CD4-positive, alpha-beta memory T cell (primary cell): Measurements from ENCODE around the gene BRD7. TPM values are rescaled to one million over a fixed set of nuclear protein-coding genes. Genes with fewer than 3 reads are reported as not detected.
"Not testable (repeated sequence)": the region's sequence is repeated elsewhere in the genome, so short reads cannot be mapped to it uniquely, and the experiment has no call there.

Source experiments
- CTCF ChIA-PET: fragments of 350-600 bp; sonication (Branson Sonifier 250); formaldehyde crosslinking; loops from one replicate; lab custom pipeline; 2021; ENCODE audit warnings: inconsistent platforms; ENCODE audit not compliant: partially characterized antibody; lab: Charles Lee
- POLR2A ChIA-PET: fragments of 350-600 bp; sonication (Branson Sonifier 250); formaldehyde crosslinking; loops from one replicate; lab custom pipeline; 2021; ENCODE audit not compliant: partially characterized antibody; lab: Charles Lee
- DNase-seq, 5 donors: peaks; one replicate each; pipeline versions ENCODE4 v3.0.0 to v3.0.0-alpha.2; 2020 to 2022; ENCODE audit warnings: mixed read lengths in 1 of 5
- H3K27ac ChIP-seq: one replicate; pipeline ENCODE4 v1.7.0; 2013; ENCODE audit warnings: low read depth, low read length
- H3K27me3 ChIP-seq: 2 replicates; pipeline ENCODE4 v1.7.0; 2013; ENCODE audit warnings: mild to moderate bottlenecking, low read length, moderate library complexity; ENCODE audit not compliant: insufficient read depth
- H3K36me3 ChIP-seq: 2 replicates; pipeline ENCODE4 v1.7.0; 2013; ENCODE audit warnings: mild to moderate bottlenecking, low read length, moderate library complexity; ENCODE audit not compliant: insufficient read depth
- H3K4me1 ChIP-seq: 2 replicates; pipeline ENCODE4 v1.7.0; 2013; ENCODE audit warnings: mild to moderate bottlenecking, low read length, moderate library complexity; ENCODE audit not compliant: insufficient read depth
- H3K4me3 ChIP-seq, 2 donors: one replicate each; pipeline ENCODE4 v1.7.0; 2013; ENCODE audit warnings: low read length in 2 of 2, mild to moderate bottlenecking in 1 of 2
- H3K9me3 ChIP-seq, 2 donors: one replicate each; pipeline ENCODE4 v1.7.0; 2013; ENCODE audit warnings: low read length in 2 of 2, control low read depth in 1 of 2; ENCODE audit not compliant: control insufficient read depth in 1 of 2
- H3K27ac Mint-ChIP-seq, 7 donors: one replicate each; pipeline ENCODE4 v1.8.0; 2020 to 2021; ENCODE audit warnings: mixed read lengths in 7 of 7, mild to moderate bottlenecking in 6 of 7, inconsistent platforms in 3 of 7, moderate library complexity in 3 of 7
- H3K27me3 Mint-ChIP-seq, 2 donors: one replicate each; pipeline ENCODE4 v1.8.0; 2020 to 2021; ENCODE audit warnings: mixed read lengths in 2 of 2
- H3K36me3 Mint-ChIP-seq, 2 donors: one replicate each; pipeline ENCODE4 v1.8.0; 2020 to 2021; ENCODE audit warnings: mixed read lengths in 2 of 2, inconsistent platforms in 1 of 2, mild to moderate bottlenecking in 1 of 2
- H3K4me1 Mint-ChIP-seq, 4 donors: one replicate each; pipeline ENCODE4 v1.8.0; 2020 to 2021; ENCODE audit warnings: mixed read lengths in 4 of 4, mild to moderate bottlenecking in 1 of 4
- H3K4me3 Mint-ChIP-seq, 8 donors: one replicate each; pipeline ENCODE4 v1.8.0; 2020 to 2021; ENCODE audit warnings: mixed read lengths in 8 of 8, mild to moderate bottlenecking in 7 of 8, moderate library complexity in 6 of 8, inconsistent platforms in 3 of 8
- H3K9me3 Mint-ChIP-seq, 8 donors: one replicate each; pipeline ENCODE4 v1.8.0; 2020 to 2021; ENCODE audit warnings: mixed read lengths in 8 of 8, mild to moderate bottlenecking in 5 of 8, inconsistent platforms in 3 of 8, moderate library complexity in 1 of 8
- intact Hi-C: fragments of 100-400 bp; cut with micrococcal nuclease; formaldehyde crosslinking; loops from one replicate; pipeline ENCODE4 v1.15.1; 2023
- polyA plus RNA-seq, 2 donors: library from polyadenylated mRNA; unstranded; fragments of 300-500 nt; fragmentation: Illumina TruSeq; gene quantifications; one replicate each; pipeline ENCODE4 v1.2.3, GENCODE V29; 2021
- total RNA-seq, 2 experiments: library from RNA; stranded (reverse); gene quantifications; one replicate each; pipeline ENCODE4 v1.2.3, GENCODE V29; 2021

The BRD7 gene
- total and polyA plus RNA-seq, 4 experiments from 2014 or later = 18.1 to 97.7 (median 77.0) TPM

- Histone ChIP-seq H3K27me3 (no peaks in the 10 kb centered on the region), H3K27ac (no peak overlapping the region), H3K4me3 (no peak overlapping the region), H3K36me3 (peaks cover 27% of the 10 kb centered on the region), H3K9me3 (no peaks in the 10 kb centered on the region), H3K4me1 (peaks cover 3% of the 10 kb centered on the region)
- Mint-ChIP-seq H3K27me3 (no peaks in the 10 kb centered on the region), H3K36me3 (peaks cover 16 to 58% of the 10 kb centered on the region in 2 donors), H3K4me1 (peaks cover 10 to 36% (median 23%) of the 10 kb centered on the region in 4 donors), H3K9me3 (no peaks in the 10 kb centered on the region), H3K27ac (peak overlapping the region in 6 of 7 donors; percentile 0 to 89 (median 41)), H3K4me3 (no peak overlapping the region)
- ChIA-PET POLR2A (interaction anchor here (0.8 to 14.4 kb wide), 13 partner anchors 13 to 451 kb away, joined by 3 to 297 read pairs (median 5); no protein-coding TSS in a partner anchor), CTCF (interaction anchor here (0.8 to 16.6 kb wide), 22 partner anchors 9 to 452 kb away, joined by 3 to 628 read pairs (median 7); partner anchors contain the start of genes ADCY7 and CNEP1R1)
- DNase-seq = peak in 4 of 5 donors; percentile 42 to 61 (median 54)
- intact Hi-C loops = loop anchor here (1.0 kb wide), 4 partner anchors 16 to 141 kb away; no protein-coding TSS in a partner anchor
These were observed 13.9 kb downstream of the BRD7 start for GRCh38 chr16:50354629-50355456.

- DNase-seq = no peak
- H3K4me1 Mint-ChIP-seq = peaks cover 4 to 28% (median 17%) of the 10 kb centered on the region in 4 donors
- Histone ChIP-seq H3K36me3 (peaks cover 31% of the 10 kb centered on the region), H3K4me1 (no peaks in the 10 kb centered on the region), H3K27ac (no peak overlapping the region), H3K4me3 (no peak overlapping the region), H3K27me3 (no peaks in the 10 kb centered on the region), H3K9me3 (no peaks in the 10 kb centered on the region)
- H3K4me3 Mint-ChIP-seq = no peak overlapping the region
- H3K27ac Mint-ChIP-seq = peak overlapping the region in 2 of 7 donors; percentile 8 to 55
- POLR2A ChIA-PET = interaction anchor here (0.8 to 14.4 kb wide), 10 partner anchors 13 to 452 kb away, joined by 3 to 297 read pairs (median 4); no protein-coding TSS in a partner anchor
- no peaks in the 10 kb centered on the region for H3K27me3 Mint-ChIP-seq
- intact Hi-C loops = no loop called here
- peaks cover 0 to 3% (median 0%) of the 10 kb centered on the region in 8 donors for H3K9me3 Mint-ChIP-seq
- H3K36me3 Mint-ChIP-seq = peaks cover 24 to 58% of the 10 kb centered on the region in 2 donors
- CTCF ChIA-PET = interaction anchor here (0.7 to 16.6 kb wide), 21 partner anchors 10 to 453 kb away, joined by 3 to 628 read pairs (median 9); partner anchors contain the start of genes ADCY7 and CNEP1R1
These were observed 14.7 kb downstream of the BRD7 start for GRCh38 chr16:50354082-50354481.

DNA sequence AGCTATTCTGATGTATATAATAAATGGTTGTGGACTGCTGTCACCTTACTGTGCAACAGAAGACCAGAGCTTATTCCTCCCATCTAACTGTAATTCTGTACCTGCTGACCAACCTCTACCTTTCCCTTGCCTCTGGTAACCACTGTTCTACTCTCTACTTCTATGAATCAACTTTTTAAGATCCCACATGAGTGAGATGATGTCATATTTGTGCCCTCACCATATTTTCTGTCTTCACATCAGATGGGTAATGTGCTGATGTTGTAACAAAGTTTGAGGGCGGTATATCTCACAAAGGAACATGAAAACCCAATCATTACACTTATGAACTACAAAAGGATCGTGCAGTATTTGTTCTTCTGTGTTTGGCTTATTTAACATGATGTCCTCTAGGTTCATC lies 16.8 kb downstream of the BRD7 start:
- intact Hi-C loops = no loop called here
- DNase-seq = no peak

DNA sequence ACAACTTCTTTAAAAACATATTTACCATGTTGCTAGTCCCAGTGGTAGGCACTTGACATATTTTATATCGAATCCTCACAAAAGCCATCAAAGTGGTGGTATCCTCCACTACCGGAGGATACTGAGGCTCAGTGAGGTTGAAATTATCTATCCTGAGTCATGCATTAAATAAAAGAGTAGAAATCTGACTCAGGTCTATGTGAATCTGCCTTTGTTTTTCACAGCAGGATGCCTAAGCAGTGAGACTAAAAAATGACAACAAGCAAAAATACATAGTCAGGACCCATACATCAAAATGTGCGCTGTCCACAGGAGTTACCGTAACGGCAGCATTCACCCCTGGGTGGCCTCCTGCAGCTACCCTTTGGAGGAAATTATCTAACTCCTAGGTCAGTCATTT lies 17.7 kb downstream of the BRD7 start:
- no peak overlapping the region for H3K4me3 ChIP-seq
- peak overlapping the region in 1 of 7 donors; percentile 79 for H3K27ac Mint-ChIP-seq
- H3K9me3 ChIP-seq = no peaks in the 10 kb centered on the region
- H3K36me3 ChIP-seq = peaks cover 31% of the 10 kb centered on the region
- POLR2A ChIA-PET = interaction anchor here (13.8 to 14.4 kb wide), 2 partner anchors 10 to 24 kb away, joined by 206 to 297 read pairs; no protein-coding TSS in a partner anchor
- DNase-seq = no peak
- H3K27me3 Mint-ChIP-seq = no peaks in the 10 kb centered on the region
- H3K4me1 ChIP-seq = no peaks in the 10 kb centered on the region
- intact Hi-C loops = no loop called here
- no peaks in the 10 kb centered on the region for H3K27me3 ChIP-seq
- H3K9me3 Mint-ChIP-seq = peaks cover 0 to 3% (median 0%) of the 10 kb centered on the region in 8 donors
- CTCF ChIA-PET = interaction anchor here (1.1 to 16.6 kb wide), 6 partner anchors 11 to 316 kb away, joined by 3 to 628 read pairs (median 126); partner anchors contain the start of gene ADCY7
- peaks cover 5 to 36% (median 19%) of the 10 kb centered on the region in 4 donors for H3K4me1 Mint-ChIP-seq
- no peak overlapping the region for H3K4me3 Mint-ChIP-seq
- H3K36me3 Mint-ChIP-seq = peaks cover 45 to 68% of the 10 kb centered on the region in 2 donors
- H3K27ac ChIP-seq = no peak overlapping the region

More for the DNA sequence above, 16.8 kb downstream of the BRD7 start:
- no peak overlapping the region for H3K4me3 Mint-ChIP-seq
- Histone ChIP-seq H3K36me3 (peaks cover 31% of the 10 kb centered on the region), H3K4me3 (no peak overlapping the region), H3K27ac (no peak overlapping the region), H3K4me1 (no peaks in the 10 kb centered on the region), H3K27me3 (no peaks in the 10 kb centered on the region), H3K9me3 (no peaks in the 10 kb centered on the region)
- no peaks in the 10 kb centered on the region for H3K27me3 Mint-ChIP-seq
- H3K36me3 Mint-ChIP-seq = peaks cover 41 to 64% of the 10 kb centered on the region in 2 donors
- ChIA-PET CTCF (interaction anchor here (1.1 to 16.6 kb wide), 7 partner anchors 10 to 315 kb away, joined by 3 to 628 read pairs (median 126); partner anchors contain the start of gene ADCY7), POLR2A (interaction anchor here (1.1 to 14.4 kb wide), 4 partner anchors 11 to 393 kb away, joined by 3 to 297 read pairs (median 106); partner anchors contain the start of gene ADCY7)
- peaks cover 0 to 3% (median 0%) of the 10 kb centered on the region in 8 donors for H3K9me3 Mint-ChIP-seq
- H3K4me1 Mint-ChIP-seq = peaks cover 4 to 30% (median 19%) of the 10 kb centered on the region in 4 donors
- peak overlapping the region in 5 of 7 donors; percentile 6 to 72 (median 33) for H3K27ac Mint-ChIP-seq

GRCh38 chr16:50345210-50345609 lies 23.6 kb downstream of the BRD7 start:
- intact Hi-C loops, H3K27ac Mint-ChIP-seq, H3K9me3 ChIP-seq, H3K9me3 Mint-ChIP-seq, H3K27me3 ChIP-seq, H3K4me3 Mint-ChIP-seq, H3K27me3 Mint-ChIP-seq, H3K4me3 ChIP-seq, H3K27ac ChIP-seq, H3K4me1 ChIP-seq, DNase-seq, H3K36me3 ChIP-seq: not testable (repeated sequence)
- peaks cover 5 to 31% (median 18%) of the 10 kb centered on the region in 4 donors for H3K4me1 Mint-ChIP-seq
- H3K36me3 Mint-ChIP-seq = peaks cover 64 to 73% of the 10 kb centered on the region in 2 donors
- ChIA-PET CTCF (interaction anchor here (9.8 kb wide), 1 partner anchor 17 kb away, joined by 135 read pairs; no protein-coding TSS in a partner anchor), POLR2A (interaction anchor here (0.8 to 9.4 kb wide), 2 partner anchors 10 to 11 kb away, joined by 3 to 206 read pairs; no protein-coding TSS in a partner anchor)

GRCh38 chr16:50343566-50343965 lies 25.2 kb downstream of the BRD7 start:
- intact Hi-C loops, H3K9me3 Mint-ChIP-seq, H3K4me3 ChIP-seq, H3K9me3 ChIP-seq, DNase-seq, H3K27me3 Mint-ChIP-seq, H3K36me3 ChIP-seq, H3K4me3 Mint-ChIP-seq, H3K27me3 ChIP-seq, H3K27ac ChIP-seq: not testable (repeated sequence)
- Mint-ChIP-seq H3K27ac (peak overlapping the region in 3 of 7 donors; percentile 55 to 74 (median 61)), H3K4me1 (peaks cover 13 to 38% (median 24%) of the 10 kb centered on the region in 4 donors), H3K36me3 (peaks cover 49 to 66% of the 10 kb centered on the region in 2 donors)
- ChIA-PET CTCF (interaction anchor here (1.3 to 9.8 kb wide), 3 partner anchors 10 to 323 kb away, joined by 3 to 135 read pairs (median 126); no protein-coding TSS in a partner anchor), POLR2A (interaction anchor here (0.8 to 9.4 kb wide), 3 partner anchors 9 to 17 kb away, joined by 3 to 206 read pairs (median 6); no protein-coding TSS in a partner anchor)
- peaks cover 10% of the 10 kb centered on the region for H3K4me1 ChIP-seq
